Activated T-helper 2 cell treated with anti-CD3 and anti-CD28 coated beads, Interferon-gamma antibody, Interleukin-2, Interleukin-4, amounts not matched to agents 10 μg/mL and 5 μg/mL and 100 μg/mL, durations not matched to agents 14 hours and 24 hours and 36 hours (primary cell): ENCODE results near the gene XRCC1. TPM values are rescaled to one million over a fixed set of nuclear protein-coding genes. Genes with fewer than 3 reads are reported as not detected.
A peak's percentile ranks its signal among the peaks of the same experiment; 100 is the strongest.

ENCODE experiments used
- DNase-seq: peaks from one replicate; pipeline ENCODE4 v3.0.0; 2021; ENCODE audit warnings: low spot score
- H3K27ac Mint-ChIP-seq: one replicate; pipeline ENCODE4 v1.8.0; 2021; ENCODE audit warnings: mixed read lengths
- H3K27me3 Mint-ChIP-seq: one replicate; pipeline ENCODE4 v1.8.0; 2021; ENCODE audit warnings: low read depth, mixed read lengths
- H3K36me3 Mint-ChIP-seq: one replicate; pipeline ENCODE4 v1.8.0; 2021; ENCODE audit warnings: low read depth, mixed read lengths
- H3K4me1 Mint-ChIP-seq: one replicate; pipeline ENCODE4 v1.8.0; 2021; ENCODE audit warnings: low read depth, mixed read lengths
- H3K4me3 Mint-ChIP-seq: one replicate; pipeline ENCODE4 v1.8.0; 2021; ENCODE audit warnings: low read depth, mild to moderate bottlenecking, moderate library complexity, mixed read lengths
- H3K9me3 Mint-ChIP-seq: one replicate; pipeline ENCODE4 v1.8.0; 2021; ENCODE audit warnings: mixed read lengths
- intact Hi-C: fragments of 100-400 bp; cut with micrococcal nuclease; formaldehyde crosslinking; loops from one replicate; pipeline ENCODE4 v1.15.1; 2023
- total RNA-seq: library from RNA; stranded (reverse); gene quantifications from 2 replicates; pipeline ENCODE4 v1.2.3, GENCODE V29; 2022

XRCC1 gene, protein sequence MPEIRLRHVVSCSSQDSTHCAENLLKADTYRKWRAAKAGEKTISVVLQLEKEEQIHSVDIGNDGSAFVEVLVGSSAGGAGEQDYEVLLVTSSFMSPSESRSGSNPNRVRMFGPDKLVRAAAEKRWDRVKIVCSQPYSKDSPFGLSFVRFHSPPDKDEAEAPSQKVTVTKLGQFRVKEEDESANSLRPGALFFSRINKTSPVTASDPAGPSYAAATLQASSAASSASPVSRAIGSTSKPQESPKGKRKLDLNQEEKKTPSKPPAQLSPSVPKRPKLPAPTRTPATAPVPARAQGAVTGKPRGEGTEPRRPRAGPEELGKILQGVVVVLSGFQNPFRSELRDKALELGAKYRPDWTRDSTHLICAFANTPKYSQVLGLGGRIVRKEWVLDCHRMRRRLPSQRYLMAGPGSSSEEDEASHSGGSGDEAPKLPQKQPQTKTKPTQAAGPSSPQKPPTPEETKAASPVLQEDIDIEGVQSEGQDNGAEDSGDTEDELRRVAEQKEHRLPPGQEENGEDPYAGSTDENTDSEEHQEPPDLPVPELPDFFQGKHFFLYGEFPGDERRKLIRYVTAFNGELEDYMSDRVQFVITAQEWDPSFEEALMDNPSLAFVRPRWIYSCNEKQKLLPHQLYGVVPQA
- 27.3 and 27.5 TPM in 2 replicates for total RNA-seq

DNA sequence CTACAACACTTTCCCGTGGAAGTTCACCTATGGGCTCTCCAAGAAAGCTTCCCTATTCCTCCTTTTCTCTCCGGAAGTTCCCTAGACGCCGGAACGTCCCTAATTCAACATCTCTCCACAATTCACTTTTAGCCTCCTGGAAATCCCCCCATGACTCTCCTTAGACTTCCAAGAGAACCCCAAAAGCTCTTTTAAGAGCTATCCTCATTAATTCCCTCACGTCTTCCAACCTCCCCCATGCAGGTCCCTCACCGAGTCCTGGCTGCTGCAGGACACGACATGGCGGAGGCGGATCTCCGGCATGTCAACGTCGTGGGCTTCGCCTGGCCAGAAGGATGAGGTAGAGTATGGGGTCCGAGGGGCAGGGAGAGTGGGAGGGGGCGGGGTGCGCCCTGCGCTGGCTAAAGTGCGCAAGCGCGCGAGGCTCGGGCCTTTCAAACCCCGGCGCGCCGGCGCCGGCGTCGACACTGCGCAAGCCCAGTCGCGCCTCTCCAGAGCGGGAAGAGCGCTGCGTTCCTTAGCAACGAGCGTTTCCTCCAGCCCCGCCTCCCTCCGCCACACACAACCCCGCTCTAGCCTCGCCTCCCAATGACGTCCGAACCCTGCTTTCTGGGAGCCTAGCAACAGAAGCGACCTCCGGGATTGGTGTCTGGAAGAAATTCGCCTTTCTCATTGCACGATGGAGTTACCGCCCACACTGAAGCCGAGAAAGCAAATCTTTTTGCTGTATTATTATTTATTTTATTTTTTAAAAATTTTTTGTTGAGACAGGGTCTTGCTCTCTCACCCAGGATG, at the start of gene XRCC1, which contains the start of gene PINLYP:
XRCC1 (minus strand) TSS at position 372 of the 795 bp plus-strand sequence; CDS start at position 303, 69 bp downstream.
PINLYP (plus strand) TSS at position 646 of the 795 bp plus-strand sequence. CDS start 1,391 bp downstream, outside the sequence.
- Mint-ChIP-seq H3K27me3 (no peaks in the 10 kb centered on the region), H3K4me1 (peaks cover 28% of the 10 kb centered on the region), H3K27ac (peak within 1 kb of the TSS; percentile 90), H3K36me3 (peaks cover 5% of the 10 kb centered on the region), H3K4me3 (peak within 1 kb of the TSS; percentile 97), H3K9me3 (no peaks in the 10 kb centered on the region)
- intact Hi-C loops = loop anchor here (1.0 to 5.0 kb wide), 3 partner anchors 21 to 113 kb away; partner anchors contain the start of genes IRGQ, ZNF428 and ZNF576
- DNase-seq = peak; percentile 95

GRCh38 chr19:43624933-43625332, 49.6 kb upstream of the XRCC1 start:
- intact Hi-C loops = no loop called here
- Mint-ChIP-seq H3K27ac (no peak overlapping the region), H3K36me3 (no peaks in the 10 kb centered on the region), H3K9me3 (no peaks in the 10 kb centered on the region), H3K4me1 (peaks cover 22% of the 10 kb centered on the region), H3K27me3 (peaks cover 5% of the 10 kb centered on the region), H3K4me3 (no peak overlapping the region)
- peak; percentile 78 for DNase-seq

GRCh38 chr19:43623889-43624670, 48.8 kb upstream of the XRCC1 start:
- no peak for DNase-seq
- Mint-ChIP-seq H3K4me1 (peaks cover 23% of the 10 kb centered on the region), H3K27ac (no peak overlapping the region), H3K27me3 (peaks cover 5% of the 10 kb centered on the region), H3K9me3 (no peaks in the 10 kb centered on the region), H3K36me3 (no peaks in the 10 kb centered on the region), H3K4me3 (no peak overlapping the region)
- intact Hi-C loops = no loop called here

DNA sequence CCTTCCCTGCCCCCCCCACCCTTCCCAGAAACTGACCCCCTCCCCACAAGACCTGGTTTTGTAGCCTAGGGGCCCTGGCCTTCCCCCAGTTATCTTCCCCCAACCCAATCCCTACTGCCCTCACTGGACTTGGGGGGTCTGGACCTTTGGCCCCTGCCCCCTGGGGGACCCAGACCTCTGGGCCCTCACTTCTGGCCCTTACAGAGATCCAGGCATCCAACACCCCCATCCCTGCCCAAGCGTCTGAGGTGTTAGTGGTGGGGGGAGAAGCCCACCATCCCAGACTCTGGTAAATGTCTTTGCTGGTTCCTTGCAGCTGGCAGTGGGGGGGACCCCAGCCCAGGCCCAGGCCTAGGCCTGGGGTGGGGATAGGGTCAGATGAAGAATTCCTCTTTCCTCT, 47.6 kb upstream of the XRCC1 start:
- Mint-ChIP-seq H3K27ac (no peak overlapping the region), H3K9me3 (no peaks in the 10 kb centered on the region), H3K4me3 (no peak overlapping the region), H3K36me3 (no peaks in the 10 kb centered on the region), H3K4me1 (peaks cover 28% of the 10 kb centered on the region), H3K27me3 (peaks cover 5% of the 10 kb centered on the region)
- intact Hi-C loops = no loop called here
- DNase-seq = no peak

DNA sequence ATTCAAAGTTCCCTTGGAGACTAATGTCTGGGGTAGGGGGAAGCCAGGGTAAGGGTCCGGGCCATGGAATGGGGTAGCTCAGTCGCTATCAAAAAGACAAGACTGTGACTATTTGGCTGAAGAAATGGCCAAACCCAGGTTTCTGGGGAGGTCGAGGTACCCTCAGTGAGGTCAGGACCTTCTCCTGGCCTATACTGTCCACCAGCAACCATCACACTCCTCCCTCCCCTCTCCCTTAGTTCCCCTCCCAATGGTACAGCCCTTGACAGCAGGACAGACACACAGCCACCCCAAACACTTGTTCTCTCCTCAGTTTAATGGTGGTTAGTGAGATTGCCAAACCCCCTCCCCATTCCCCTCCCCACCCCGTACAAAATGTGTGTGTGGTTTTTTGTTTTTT, 46.7 kb upstream of the XRCC1 start:
- peaks cover 28% of the 10 kb centered on the region for H3K4me1 Mint-ChIP-seq
- no peak for DNase-seq
- H3K27me3 Mint-ChIP-seq = peaks cover 5% of the 10 kb centered on the region
- H3K36me3 Mint-ChIP-seq = no peaks in the 10 kb centered on the region
- H3K9me3 Mint-ChIP-seq = no peaks in the 10 kb centered on the region
- no peak overlapping the region for H3K27ac Mint-ChIP-seq
- intact Hi-C loops = no loop called here
- no peak overlapping the region for H3K4me3 Mint-ChIP-seq

DNA sequence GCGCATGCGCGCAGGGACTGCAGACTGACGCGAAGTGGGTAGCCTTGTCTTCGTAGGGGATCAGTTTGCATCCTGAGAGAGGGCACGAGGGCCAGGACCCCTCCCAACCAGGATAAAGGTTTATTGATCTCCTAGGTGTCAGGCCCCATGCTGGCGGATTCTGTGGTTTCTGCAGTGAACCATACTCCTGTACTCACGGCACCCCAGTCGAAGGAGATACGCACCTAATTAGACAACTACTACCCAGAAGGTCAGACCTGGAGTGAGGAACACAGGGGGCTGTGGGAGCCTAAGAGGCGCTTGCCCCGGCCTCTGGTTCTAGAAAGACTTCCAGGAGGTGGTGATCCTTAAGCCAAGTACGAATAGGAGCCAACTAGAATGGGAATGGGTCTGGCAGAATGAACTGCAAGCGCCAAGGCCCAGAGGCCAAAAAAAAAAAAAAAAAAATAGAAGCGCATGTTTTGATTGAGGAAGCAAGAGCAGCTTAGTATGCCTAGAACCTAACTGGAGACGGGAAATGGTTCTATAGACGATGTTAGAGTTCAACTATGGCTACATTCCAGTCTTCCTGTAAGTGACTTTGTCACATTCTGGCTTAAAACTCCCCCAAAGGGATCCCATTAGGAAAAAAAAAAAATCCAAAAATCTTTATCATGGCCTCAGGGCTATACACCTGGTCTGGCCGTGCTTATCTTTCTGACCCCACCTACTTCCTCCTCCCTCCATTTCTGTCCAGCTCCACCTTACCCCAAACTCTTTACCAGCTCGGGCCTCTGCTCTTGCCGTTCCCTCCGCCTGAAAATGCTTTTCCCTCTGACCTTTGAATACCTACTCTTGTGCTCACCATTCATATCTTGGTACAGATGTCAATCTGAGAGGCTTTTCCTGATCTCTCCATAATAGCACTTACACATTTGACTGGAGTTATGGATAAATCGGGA, 45.0 kb upstream of the XRCC1 start:
- peak overlapping the region; percentile 96 for H3K27ac Mint-ChIP-seq
- no peaks in the 10 kb centered on the region for H3K27me3 Mint-ChIP-seq
- no peaks in the 10 kb centered on the region for H3K9me3 Mint-ChIP-seq
- peak; percentile 78 for DNase-seq
- H3K4me1 Mint-ChIP-seq = peaks cover 25% of the 10 kb centered on the region
- H3K36me3 Mint-ChIP-seq = no peaks in the 10 kb centered on the region
- H3K4me3 Mint-ChIP-seq = peak overlapping the region; percentile 90
- intact Hi-C loops = no loop called here

GRCh38 chr19:43619262-43620060, 44.1 kb upstream of the XRCC1 start, which contains the start of gene ZNF428:
Gene ZNF428 (minus strand): TSS chr19:43619629. CDS start chr19:43614304, 5,325 bp downstream.
- Mint-ChIP-seq H3K4me3 (peak within 1 kb of the TSS; percentile 90), H3K27ac (peak within 1 kb of the TSS; percentile 96), H3K27me3 (no peaks in the 10 kb centered on the region), H3K9me3 (no peaks in the 10 kb centered on the region), H3K4me1 (peaks cover 18% of the 10 kb centered on the region), H3K36me3 (no peaks in the 10 kb centered on the region)
- intact Hi-C loops = loop anchor here (1.0 to 5.0 kb wide), 3 partner anchors 23 to 883 kb away; partner anchors contain the start of genes IRGQ, PINLYP, XRCC1 and ZNF180
- DNase-seq = peak; percentile 86

DNA sequence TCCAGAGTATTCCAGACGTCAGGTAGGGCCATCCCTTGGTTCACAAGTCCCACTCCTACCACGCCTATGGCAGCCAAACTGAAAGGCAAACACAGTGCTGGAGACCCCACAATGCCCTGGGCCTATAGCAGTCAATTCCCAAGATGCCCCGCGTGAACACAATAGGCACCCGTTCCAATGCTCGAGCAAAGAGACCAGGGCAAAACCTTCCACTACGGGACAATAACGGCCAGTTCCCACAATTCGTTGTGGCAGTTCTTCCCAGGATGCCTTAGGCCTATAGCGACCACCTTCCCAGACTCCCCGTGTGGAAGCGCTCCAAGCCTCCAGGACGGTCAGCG, 43.6 kb upstream of the XRCC1 start:
- DNase-seq = no peak
- no peaks in the 10 kb centered on the region for H3K27me3 Mint-ChIP-seq

DNA sequence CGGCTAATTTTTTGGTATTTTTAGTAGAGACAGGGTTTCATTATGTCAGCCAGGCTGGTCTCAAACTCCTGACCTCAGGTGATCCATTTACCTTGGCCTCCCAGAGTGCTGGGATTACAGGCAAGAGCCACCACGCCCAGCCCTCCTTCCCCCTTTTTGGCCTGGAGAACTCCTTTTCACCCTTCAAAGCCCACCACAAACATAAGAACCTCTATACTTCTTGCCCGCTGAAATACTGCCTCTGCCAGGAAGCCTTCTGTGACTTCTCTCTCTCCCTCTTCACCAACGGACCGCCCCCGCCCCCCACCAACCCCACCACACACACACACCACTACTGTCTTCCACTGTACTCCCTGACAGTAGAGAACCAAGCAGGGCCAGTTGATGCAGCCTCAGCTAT, 41.6 kb upstream of the XRCC1 start:
- no peaks in the 10 kb centered on the region for H3K27me3 Mint-ChIP-seq
- H3K9me3 Mint-ChIP-seq = no peaks in the 10 kb centered on the region
- H3K36me3 Mint-ChIP-seq = no peaks in the 10 kb centered on the region
- no peak overlapping the region for H3K4me3 Mint-ChIP-seq
- intact Hi-C loops = loop anchor here (5.0 kb wide), 1 partner anchor 885 kb away; the partner anchor contains the start of gene ZNF180
- H3K4me1 Mint-ChIP-seq = peaks cover 18% of the 10 kb centered on the region
- DNase-seq = no peak
- no peak overlapping the region for H3K27ac Mint-ChIP-seq

More for the DNA sequence above, 43.6 kb upstream of the XRCC1 start:
- intact Hi-C loops = loop anchor here (1.0 to 5.0 kb wide), 3 partner anchors 23 to 883 kb away; partner anchors contain the start of genes IRGQ, PINLYP, XRCC1 and ZNF180
- H3K36me3 Mint-ChIP-seq = no peaks in the 10 kb centered on the region
- peaks cover 18% of the 10 kb centered on the region for H3K4me1 Mint-ChIP-seq
- peak overlapping the region; percentile 90 for H3K4me3 Mint-ChIP-seq
- H3K9me3 Mint-ChIP-seq = no peaks in the 10 kb centered on the region
- H3K27ac Mint-ChIP-seq = peak overlapping the region; percentile 96

GRCh38 chr19:43616306-43616705, 41.0 kb upstream of the XRCC1 start:
- Mint-ChIP-seq H3K27me3 (no peaks in the 10 kb centered on the region), H3K4me1 (peaks cover 16% of the 10 kb centered on the region), H3K4me3 (no peak overlapping the region), H3K9me3 (no peaks in the 10 kb centered on the region), H3K36me3 (no peaks in the 10 kb centered on the region), H3K27ac (no peak overlapping the region)
- no peak for DNase-seq
- intact Hi-C loops = loop anchor here (5.0 kb wide), 1 partner anchor 886 kb away; the partner anchor contains the start of gene ZNF180
